ENCODE results near the gene TXK. TPM values are rescaled to one million over a fixed set of nuclear protein-coding genes. Genes with fewer than 3 reads are reported as not detected.
A peak's percentile ranks its signal among the peaks of the same experiment; 100 is the strongest.

TXK gene
- polyA plus RNA-seq, 1 of the 3 experiments (the other 2 are of a cell fraction), result 0.61 TPM

DNA sequence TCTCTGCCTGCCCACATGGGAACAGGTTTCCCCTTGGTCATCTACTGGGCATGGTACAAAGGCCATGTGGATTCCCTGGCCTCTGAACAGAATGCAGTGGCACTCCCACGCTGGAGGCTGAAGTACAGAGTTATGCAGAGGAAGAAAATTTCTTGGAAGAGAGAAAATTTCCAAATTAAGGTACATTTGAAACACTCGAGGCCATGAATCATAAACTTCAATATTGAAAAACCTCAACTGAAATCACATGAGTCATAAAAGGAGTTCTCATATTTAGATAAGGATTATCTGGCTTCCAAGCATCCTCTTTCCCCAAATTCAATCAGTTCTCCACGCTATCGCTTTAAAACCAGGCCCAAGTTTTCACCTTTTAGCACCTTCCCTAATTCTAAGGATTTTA, 28.1 kb upstream of the TXK start:
- Histone ChIP-seq H3K4me1 (ENCODE audit: control insufficient read depth in 1 of 2, insufficient read depth in 2 of 2, low read depth in 1 of 2, low read length in 1 of 2) (no peaks in the 10 kb centered on the region; a peak in 1 of 4 replicates), H3K9me3 (no peaks in the 10 kb centered on the region), H3K4me3 (ENCODE audit: low read depth in 2 of 2, low read length in 1 of 2) (no peak overlapping the region), H3K4me2 (no peak overlapping the region; the same call in 1 of the 2 replicates), H3F3A (replicated peaks; ENCODE audit: insufficient read depth) (peaks cover 3% of the 10 kb centered on the region), H3K9me2 (no peaks in the 10 kb centered on the region), H3K79me2 (ENCODE audit: insufficient read depth) (no peaks in the 10 kb centered on the region), H3K36me3 (replicated peaks in 1 of 2; ENCODE audit: control insufficient read depth in 1 of 2, insufficient read depth in 2 of 2, low read length in 1 of 2) (no peaks in the 10 kb centered on the region), H2AFZ (ENCODE audit: low read depth) (0 out of 2 replicates have a peak overlapping the region, but pooled peaks have one; percentile 48), H3K9ac (no peak overlapping the region), H3K27me3 (ENCODE audit: insufficient read depth) (no peaks in the 10 kb centered on the region), H3K27ac (ENCODE audit: low read depth in 2 of 2, low read length in 1 of 2) (peak overlapping the region in 1 of 2 experiments; percentile 36; a peak in 2 of 4 replicates), H4K20me1 (ENCODE audit: insufficient read depth) (no peaks in the 10 kb centered on the region)
- 59% methylated on average over 4 of the region's 4 CpGs for WGBS (ENCODE audit: low lambda C conversion rate)
- TF ChIP-seq, protein P1, sequence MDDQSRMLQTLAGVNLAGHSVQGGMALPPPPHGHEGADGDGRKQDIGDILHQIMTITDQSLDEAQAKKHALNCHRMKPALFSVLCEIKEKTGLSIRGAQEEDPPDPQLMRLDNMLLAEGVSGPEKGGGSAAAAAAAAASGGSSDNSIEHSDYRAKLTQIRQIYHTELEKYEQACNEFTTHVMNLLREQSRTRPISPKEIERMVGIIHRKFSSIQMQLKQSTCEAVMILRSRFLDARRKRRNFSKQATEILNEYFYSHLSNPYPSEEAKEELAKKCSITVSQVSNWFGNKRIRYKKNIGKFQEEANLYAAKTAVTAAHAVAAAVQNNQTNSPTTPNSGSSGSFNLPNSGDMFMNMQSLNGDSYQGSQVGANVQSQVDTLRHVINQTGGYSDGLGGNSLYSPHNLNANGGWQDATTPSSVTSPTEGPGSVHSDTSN (IDR thresholded peaks at IDR 0.05), result peak; percentile 31; the same call in 1 of the 2 replicates
- peak; percentile 31; the same call in 1 of the 2 replicates for TF ChIP-seq FOSL2 (IDR thresholded peaks at IDR 0.05; ENCODE audit: borderline replicate concordance, low read depth)
- no peak for TF ChIP-seq RCOR1 (IDR thresholded peaks at IDR 0.05; ENCODE audit: low read length)
- no peak for DNase-seq
- ChIA-PET CTCF (no interaction called here), POLR2A (no interaction called here)

DNA sequence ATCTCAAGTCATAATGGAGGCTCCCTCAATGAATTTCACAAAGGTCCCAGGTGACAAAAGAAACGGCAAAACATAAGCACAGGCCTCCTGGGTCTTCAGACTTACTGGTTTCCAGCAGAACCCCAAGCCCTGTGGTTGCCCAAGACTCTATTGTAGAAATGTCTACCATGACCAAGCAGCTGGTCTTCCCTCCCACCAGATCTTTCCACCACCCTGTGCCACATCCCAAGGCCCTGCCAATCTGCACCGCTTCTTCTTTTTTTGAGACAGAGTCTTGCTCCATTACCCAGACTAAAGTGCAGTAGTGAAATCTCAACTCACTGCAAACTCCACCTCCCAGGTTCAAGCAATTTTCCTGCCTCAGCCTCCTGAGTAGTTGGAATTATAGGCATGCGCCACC, 23.2 kb upstream of the TXK start:
- H3K9ac ChIP-seq, result no peak overlapping the region
- no peaks in the 10 kb centered on the region for H3K27me3 ChIP-seq (ENCODE audit: insufficient read depth)
- H3K27ac ChIP-seq (ENCODE audit: low read depth in 2 of 2, low read length in 1 of 2), result no peak overlapping the region
- 74% methylated on average over 3 of the region's 3 CpGs for WGBS (ENCODE audit: low lambda C conversion rate)
- POLR2A ChIA-PET, result no interaction called here
- TF ChIP-seq RAD21 (IDR thresholded peaks at IDR 0.05; ENCODE audit: low read length) (no peak), YY1 (IDR thresholded peaks at IDR 0.05; ENCODE audit: low read depth) (no peak), TEAD4 (IDR thresholded peaks at IDR 0.05; ENCODE audit: borderline replicate concordance, insufficient read depth) (no peak), TCF12 (IDR thresholded peaks at IDR 0.05) (no peak), POLR2AphosphoS5 (IDR thresholded peaks at IDR 0.05; ENCODE audit: low read depth, low read length) (no peak), JUND (IDR thresholded peaks at IDR 0.05) (no peak), RFX5 (IDR thresholded peaks at IDR 0.05; ENCODE audit: low read length) (no peak), MXI1 (IDR thresholded peaks at IDR 0.05; ENCODE audit: low read depth, low read length) (no peak)
- TF ChIP-seq, protein P2, sequence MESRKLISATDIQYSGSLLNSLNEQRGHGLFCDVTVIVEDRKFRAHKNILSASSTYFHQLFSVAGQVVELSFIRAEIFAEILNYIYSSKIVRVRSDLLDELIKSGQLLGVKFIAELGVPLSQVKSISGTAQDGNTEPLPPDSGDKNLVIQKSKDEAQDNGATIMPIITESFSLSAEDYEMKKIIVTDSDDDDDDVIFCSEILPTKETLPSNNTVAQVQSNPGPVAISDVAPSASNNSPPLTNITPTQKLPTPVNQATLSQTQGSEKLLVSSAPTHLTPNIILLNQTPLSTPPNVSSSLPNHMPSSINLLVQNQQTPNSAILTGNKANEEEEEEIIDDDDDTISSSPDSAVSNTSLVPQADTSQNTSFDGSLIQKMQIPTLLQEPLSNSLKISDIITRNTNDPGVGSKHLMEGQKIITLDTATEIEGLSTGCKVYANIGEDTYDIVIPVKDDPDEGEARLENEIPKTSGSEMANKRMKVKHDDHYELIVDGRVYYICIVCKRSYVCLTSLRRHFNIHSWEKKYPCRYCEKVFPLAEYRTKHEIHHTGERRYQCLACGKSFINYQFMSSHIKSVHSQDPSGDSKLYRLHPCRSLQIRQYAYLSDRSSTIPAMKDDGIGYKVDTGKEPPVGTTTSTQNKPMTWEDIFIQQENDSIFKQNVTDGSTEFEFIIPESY (IDR thresholded peaks at IDR 0.05; ENCODE audit: borderline replicate concordance, low read depth), result no peak
- TF ChIP-seq, protein P3, sequence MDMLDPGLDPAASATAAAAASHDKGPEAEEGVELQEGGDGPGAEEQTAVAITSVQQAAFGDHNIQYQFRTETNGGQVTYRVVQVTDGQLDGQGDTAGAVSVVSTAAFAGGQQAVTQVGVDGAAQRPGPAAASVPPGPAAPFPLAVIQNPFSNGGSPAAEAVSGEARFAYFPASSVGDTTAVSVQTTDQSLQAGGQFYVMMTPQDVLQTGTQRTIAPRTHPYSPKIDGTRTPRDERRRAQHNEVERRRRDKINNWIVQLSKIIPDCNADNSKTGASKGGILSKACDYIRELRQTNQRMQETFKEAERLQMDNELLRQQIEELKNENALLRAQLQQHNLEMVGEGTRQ (IDR thresholded peaks at IDR 0.05; ENCODE audit: borderline replicate concordance, low read depth, low read length), result no peak
- TF ChIP-seq, protein P4, sequence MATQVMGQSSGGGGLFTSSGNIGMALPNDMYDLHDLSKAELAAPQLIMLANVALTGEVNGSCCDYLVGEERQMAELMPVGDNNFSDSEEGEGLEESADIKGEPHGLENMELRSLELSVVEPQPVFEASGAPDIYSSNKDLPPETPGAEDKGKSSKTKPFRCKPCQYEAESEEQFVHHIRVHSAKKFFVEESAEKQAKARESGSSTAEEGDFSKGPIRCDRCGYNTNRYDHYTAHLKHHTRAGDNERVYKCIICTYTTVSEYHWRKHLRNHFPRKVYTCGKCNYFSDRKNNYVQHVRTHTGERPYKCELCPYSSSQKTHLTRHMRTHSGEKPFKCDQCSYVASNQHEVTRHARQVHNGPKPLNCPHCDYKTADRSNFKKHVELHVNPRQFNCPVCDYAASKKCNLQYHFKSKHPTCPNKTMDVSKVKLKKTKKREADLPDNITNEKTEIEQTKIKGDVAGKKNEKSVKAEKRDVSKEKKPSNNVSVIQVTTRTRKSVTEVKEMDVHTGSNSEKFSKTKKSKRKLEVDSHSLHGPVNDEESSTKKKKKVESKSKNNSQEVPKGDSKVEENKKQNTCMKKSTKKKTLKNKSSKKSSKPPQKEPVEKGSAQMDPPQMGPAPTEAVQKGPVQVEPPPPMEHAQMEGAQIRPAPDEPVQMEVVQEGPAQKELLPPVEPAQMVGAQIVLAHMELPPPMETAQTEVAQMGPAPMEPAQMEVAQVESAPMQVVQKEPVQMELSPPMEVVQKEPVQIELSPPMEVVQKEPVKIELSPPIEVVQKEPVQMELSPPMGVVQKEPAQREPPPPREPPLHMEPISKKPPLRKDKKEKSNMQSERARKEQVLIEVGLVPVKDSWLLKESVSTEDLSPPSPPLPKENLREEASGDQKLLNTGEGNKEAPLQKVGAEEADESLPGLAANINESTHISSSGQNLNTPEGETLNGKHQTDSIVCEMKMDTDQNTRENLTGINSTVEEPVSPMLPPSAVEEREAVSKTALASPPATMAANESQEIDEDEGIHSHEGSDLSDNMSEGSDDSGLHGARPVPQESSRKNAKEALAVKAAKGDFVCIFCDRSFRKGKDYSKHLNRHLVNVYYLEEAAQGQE (IDR thresholded peaks at IDR 0.05; ENCODE audit: low read depth, low read length), result no peak
- no peaks in the 10 kb centered on the region for H3K79me2 ChIP-seq (ENCODE audit: insufficient read depth)
- CTCF ChIA-PET, result no interaction called here
- H3K4me3 ChIP-seq (ENCODE audit: low read depth in 2 of 2, low read length in 1 of 2), result no peak overlapping the region
- no peaks in the 10 kb centered on the region for H3F3A ChIP-seq (replicated peaks; ENCODE audit: insufficient read depth)
- no peaks in the 10 kb centered on the region for H3K9me2 ChIP-seq
- H3K9me3 ChIP-seq, result no peaks in the 10 kb centered on the region
- no peak for DNase-seq
- H3K4me2 ChIP-seq, result no peak overlapping the region
- no peaks in the 10 kb centered on the region; a peak in 1 of 4 replicates for H3K4me1 ChIP-seq (ENCODE audit: control insufficient read depth in 1 of 2, insufficient read depth in 2 of 2, low read depth in 1 of 2, low read length in 1 of 2)
- H2AFZ ChIP-seq (ENCODE audit: low read depth), result no peak overlapping the region
- no peaks in the 10 kb centered on the region for H4K20me1 ChIP-seq (ENCODE audit: insufficient read depth)
- H3K36me3 ChIP-seq (replicated peaks in 1 of 2; ENCODE audit: control insufficient read depth in 1 of 2, insufficient read depth in 2 of 2, low read length in 1 of 2), result peaks cover 0 to 13% of the 10 kb centered on the region in 2 experiments
